AG10803 (cell line): ENCODE results near the gene BTN1A1.

ENCODE experiments used
- DNase-seq: peaks from one replicate; pipeline ENCODE4 v3.0.0; 2010; ENCODE audit warnings: low read depth
- H3K4me3 ChIP-seq: 2 replicates; pipeline ENCODE4 v1.5.1; 2011; ENCODE audit warnings: mild to moderate bottlenecking, low read length, control low read depth
- CTCF ChIP-seq: conservative IDR thresholded peaks from 2 replicates; pipeline ENCODE4 v1.5.1; 2011; ENCODE audit warnings: mild to moderate bottlenecking, low read length, control low read depth, inconsistent platforms

The BTN1A1 gene

DNA sequence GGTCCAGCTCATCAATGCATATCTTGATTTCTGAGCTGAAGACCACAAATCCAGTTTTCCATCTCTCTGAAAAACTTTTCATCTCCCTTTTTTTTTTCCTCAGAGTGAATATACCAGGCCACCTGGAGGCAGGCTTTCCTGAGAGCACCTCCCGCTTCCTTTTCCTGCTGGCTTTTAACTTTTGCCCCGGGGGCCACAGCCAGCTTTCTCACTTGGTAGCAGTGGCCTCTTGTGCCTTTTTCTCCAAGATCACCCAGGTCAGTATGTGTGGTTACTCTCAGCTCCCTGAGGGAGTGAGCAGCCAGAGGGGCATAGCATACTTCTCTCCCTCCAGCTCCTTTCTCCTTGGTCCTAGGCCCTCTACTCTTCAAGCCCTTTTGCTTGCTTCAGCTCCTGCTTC is at the start of gene BTN1A1:
Gene BTN1A1 (plus strand): TSS at position 202 of the 400 bp plus-strand sequence. CDS start 984 bp downstream, outside the sequence.
- no peak for TF ChIP-seq CTCF
- DNase-seq = no peak
- H3K4me3 ChIP-seq = no peak within 1 kb of the TSS

GRCh38 chr6:26452631-26453235 is 47.4 kb upstream of the BTN1A1 start:
- no peak for TF ChIP-seq CTCF
- DNase-seq = peak; percentile 19
- H3K4me3 ChIP-seq = no peak overlapping the region

- peak; percentile 42 for DNase-seq
- no peak for TF ChIP-seq CTCF
- no peak overlapping the region for H3K4me3 ChIP-seq
Measured at GRCh38 chr6:26454631-26455030, 45.5 kb upstream of the BTN1A1 start.

- no peak overlapping the region for H3K4me3 ChIP-seq
- DNase-seq = peak; percentile 23
- TF ChIP-seq CTCF = no peak
Measured at GRCh38 chr6:26455357-26455970, 44.6 kb upstream of the BTN1A1 start.

DNA sequence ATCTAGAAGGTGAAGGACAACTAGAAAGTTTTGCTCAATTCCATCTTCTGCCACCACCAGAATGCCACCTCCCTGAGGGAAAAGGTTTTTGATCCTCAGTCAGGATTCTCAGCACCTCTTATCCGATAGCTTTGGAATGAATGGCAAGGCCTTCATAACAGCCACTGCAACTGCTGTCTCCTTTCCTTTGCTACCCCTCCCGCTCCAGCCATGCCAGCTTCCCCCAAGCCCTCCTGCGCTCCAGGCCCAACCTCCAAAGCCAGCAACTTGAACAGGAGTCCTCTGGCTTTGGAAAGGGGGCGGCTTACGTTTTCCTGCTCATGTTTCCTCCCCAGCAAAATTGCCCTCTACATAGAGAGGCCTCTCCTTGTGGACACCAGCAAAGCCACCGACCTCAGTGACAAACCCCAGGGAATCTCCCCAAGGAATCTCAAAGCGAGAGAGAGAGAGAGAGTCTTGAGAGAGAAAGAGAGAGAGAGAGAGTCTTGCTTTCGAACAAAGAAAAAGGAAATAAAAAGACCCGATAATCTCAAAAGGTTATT is 42.8 kb upstream of the BTN1A1 start:
- 0 out of 2 replicates have a peak, but pooled peaks have one; percentile 15 for TF ChIP-seq CTCF
- H3K4me3 ChIP-seq = peak overlapping the region; percentile 34
- no peak for DNase-seq

GRCh38 chr6:26457806-26458688 is 42.1 kb upstream of the BTN1A1 start, which contains the start of gene BTN2A1:
TSS of gene BTN2A1 (plus strand) at chr6:26457955. CDS start at chr6:26458637, 682 bp downstream.
- TF ChIP-seq CTCF = peak; percentile 7; the same call in 1 of the 2 replicates
- DNase-seq = peak; percentile 93
- H3K4me3 ChIP-seq = peak within 1 kb of the TSS; percentile 95
